BE2C (cell line): ENCODE data around the gene NRROS.

ENCODE experiments used
- DNase-seq: peaks from one replicate; pipeline ENCODE4 v3.0.0-alpha.2; 2020
- H3K27me3 ChIP-seq: fragments of 250-450 bp; sonication (Bioruptor Pico); 2 replicates; pipeline ENCODE4 v1.5.1; 2020; ENCODE audit warnings: mild to moderate bottlenecking
- H3K36me3 ChIP-seq: fragments of 250-450 bp; sonication (Bioruptor Pico); 2 replicates; pipeline ENCODE4 v1.5.1; 2020; ENCODE audit warnings: mild to moderate bottlenecking
- H3K4me1 ChIP-seq: fragments of 250-450 bp; sonication (Bioruptor Pico); 2 replicates; pipeline ENCODE4 v1.5.1; 2020
- H3K4me3 ChIP-seq: 2 replicates; pipeline ENCODE4 v1.5.1; 2011; ENCODE audit warnings: low read depth, low read length
- H3K9me3 ChIP-seq: fragments of 250-450 bp; sonication (Bioruptor Pico); 2 replicates; pipeline ENCODE4 v1.5.1; 2020
- TF ChIP-seq, protein P1 (sequence below): IDR thresholded peaks from 2 replicates; pipeline ENCODE4 v1.5.1; 2012; ENCODE audit warnings: mild to moderate bottlenecking, low read depth, low read length

NRROS gene

GRCh38 chr3:196650740-196651311 lies 11.3 kb downstream of the NRROS start:
- no peaks in the 10 kb centered on the region for H3K9me3 ChIP-seq
- H3K4me3 ChIP-seq: no peak overlapping the region; the same call in 1 of the 2 replicates
- H3K36me3 ChIP-seq: no peaks in the 10 kb centered on the region
- peaks cover 11% of the 10 kb centered on the region for H3K4me1 ChIP-seq
- H3K27me3 ChIP-seq: no peaks in the 10 kb centered on the region
- TF ChIP-seq, protein P1, sequence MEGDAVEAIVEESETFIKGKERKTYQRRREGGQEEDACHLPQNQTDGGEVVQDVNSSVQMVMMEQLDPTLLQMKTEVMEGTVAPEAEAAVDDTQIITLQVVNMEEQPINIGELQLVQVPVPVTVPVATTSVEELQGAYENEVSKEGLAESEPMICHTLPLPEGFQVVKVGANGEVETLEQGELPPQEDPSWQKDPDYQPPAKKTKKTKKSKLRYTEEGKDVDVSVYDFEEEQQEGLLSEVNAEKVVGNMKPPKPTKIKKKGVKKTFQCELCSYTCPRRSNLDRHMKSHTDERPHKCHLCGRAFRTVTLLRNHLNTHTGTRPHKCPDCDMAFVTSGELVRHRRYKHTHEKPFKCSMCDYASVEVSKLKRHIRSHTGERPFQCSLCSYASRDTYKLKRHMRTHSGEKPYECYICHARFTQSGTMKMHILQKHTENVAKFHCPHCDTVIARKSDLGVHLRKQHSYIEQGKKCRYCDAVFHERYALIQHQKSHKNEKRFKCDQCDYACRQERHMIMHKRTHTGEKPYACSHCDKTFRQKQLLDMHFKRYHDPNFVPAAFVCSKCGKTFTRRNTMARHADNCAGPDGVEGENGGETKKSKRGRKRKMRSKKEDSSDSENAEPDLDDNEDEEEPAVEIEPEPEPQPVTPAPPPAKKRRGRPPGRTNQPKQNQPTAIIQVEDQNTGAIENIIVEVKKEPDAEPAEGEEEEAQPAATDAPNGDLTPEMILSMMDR: no peak
- peak; percentile 81 for DNase-seq

- Histone ChIP-seq H3K36me3 (no peaks in the 10 kb centered on the region), H3K4me3 (no peak overlapping the region), H3K4me1 (peaks cover 11% of the 10 kb centered on the region), H3K9me3 (no peaks in the 10 kb centered on the region), H3K27me3 (no peaks in the 10 kb centered on the region)
- TF ChIP-seq, protein P1: no peak
- DNase-seq: no peak
Observed at GRCh38 chr3:196651819-196652218, 12.3 kb downstream of the NRROS start.

- peaks cover 11% of the 10 kb centered on the region for H3K4me1 ChIP-seq
- H3K27me3 ChIP-seq: no peaks in the 10 kb centered on the region
- TF ChIP-seq, protein P1: no peak
- no peak overlapping the region for H3K4me3 ChIP-seq
- DNase-seq: no peak
- H3K36me3 ChIP-seq: no peaks in the 10 kb centered on the region
- H3K9me3 ChIP-seq: no peaks in the 10 kb centered on the region
Observed at GRCh38 chr3:196652961-196653795, 13.7 kb downstream of the NRROS start.

- TF ChIP-seq, protein P1: no peak
- H3K4me1 ChIP-seq: peaks cover 8% of the 10 kb centered on the region
- no peak for DNase-seq
- H3K9me3 ChIP-seq: no peaks in the 10 kb centered on the region
- H3K36me3 ChIP-seq: no peaks in the 10 kb centered on the region
- H3K4me3 ChIP-seq: no peak overlapping the region
- H3K27me3 ChIP-seq: no peaks in the 10 kb centered on the region
Observed at GRCh38 chr3:196654006-196654734, 14.7 kb downstream of the NRROS start.

DNA sequence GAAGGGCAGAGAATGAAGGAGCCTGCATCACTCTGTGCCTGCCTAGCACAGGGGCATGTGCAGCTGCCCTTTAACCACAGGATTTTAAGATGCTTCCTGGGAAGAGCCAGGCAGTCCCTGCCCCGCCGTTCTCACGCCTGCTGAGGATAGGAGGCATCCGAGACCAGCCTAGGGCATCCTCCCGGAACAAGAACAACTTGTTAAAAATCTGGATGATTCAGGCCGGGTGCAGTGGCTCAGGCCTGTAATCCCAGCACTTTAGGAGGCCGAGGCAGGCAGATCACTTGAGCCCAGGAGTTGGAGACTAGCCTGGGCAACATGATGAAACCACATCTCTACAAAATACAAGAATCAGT lies 15.2 kb downstream of the NRROS start:
- no peak overlapping the region for H3K4me3 ChIP-seq
- peaks cover 8% of the 10 kb centered on the region for H3K4me1 ChIP-seq
- H3K36me3 ChIP-seq: no peaks in the 10 kb centered on the region
- TF ChIP-seq, protein P1: no peak
- no peaks in the 10 kb centered on the region for H3K9me3 ChIP-seq
- H3K27me3 ChIP-seq: no peaks in the 10 kb centered on the region
- DNase-seq: no peak
